GM10266 (cell line): Measurements from ENCODE around the gene CCDC39.

ENCODE experiments used
- DNase-seq: peaks from one replicate; pipeline ENCODE4 v3.0.0; 2012; ENCODE audit errors: extremely low spot score
- CTCF ChIP-seq: IDR thresholded peaks from 2 replicates; pipeline ENCODE4 v1.5.1; 2012; ENCODE audit warnings: mild to moderate bottlenecking, low read depth; ENCODE audit not compliant: control insufficient read depth, insufficient read depth; ENCODE audit errors: missing control alignments

CCDC39 gene

GRCh38 chr3:180694321-180694720, 15.0 kb upstream of the CCDC39 start:
- no peak for DNase-seq
- no peak for TF ChIP-seq CTCF

- TF ChIP-seq CTCF, result no peak
- no peak for DNase-seq
These were observed 14.4 kb upstream of the CCDC39 start for GRCh38 chr3:180693656-180694055.

GRCh38 chr3:180690061-180690460, 10.8 kb upstream of the CCDC39 start:
- no peak for DNase-seq
- no peak for TF ChIP-seq CTCF

GRCh38 chr3:180684807-180685206, 5.5 kb upstream of the CCDC39 start:
- no peak for TF ChIP-seq CTCF
- no peak for DNase-seq

GRCh38 chr3:180683816-180684215, 4.5 kb upstream of the CCDC39 start:
- no peak for TF ChIP-seq CTCF
- no peak for DNase-seq

- TF ChIP-seq CTCF, result peak; percentile 59
- peak; percentile 44 for DNase-seq
These were observed 775 bp upstream of the CCDC39 start for GRCh38 chr3:180680097-180680430.

- no peak for DNase-seq
- no peak for TF ChIP-seq CTCF
These were observed 1.1 kb downstream of the CCDC39 start for GRCh38 chr3:180678231-180678630.
